Mucosa of descending colon (tissue), 3 donors: ENCODE results near the gene NUP188. TPM values are rescaled to one million over a fixed set of nuclear protein-coding genes. Genes with fewer than 3 reads are reported as not detected.

Source experiments
- ATAC-seq: fragments of 200-7000 bp; cut with Tn5 transposase; one replicate; pipeline ENCODE4 v1.9.1; 2020; ENCODE audit warnings: mild to moderate bottlenecking, moderate library complexity
- DNase-seq, 3 donors: peaks; one replicate each; pipeline ENCODE4 v3.0.0-alpha.2; 2020
- H3K36me3 ChIP-seq: fragments of 200-600 bp; one replicate; pipeline ENCODE4 v1.8.0; 2021; ENCODE audit warnings: low read depth, mild to moderate bottlenecking
- H3K4me1 ChIP-seq: fragments of 200-600 bp; one replicate; pipeline ENCODE4 v1.8.0; 2021; ENCODE audit warnings: low read depth, mild to moderate bottlenecking
- H3K4me3 ChIP-seq: fragments of 200-600 bp; one replicate; pipeline ENCODE4 v1.8.0; 2021; ENCODE audit warnings: mild to moderate bottlenecking
- H3K9me3 ChIP-seq: fragments of 200-600 bp; one replicate; pipeline ENCODE4 v1.8.0; 2021; ENCODE audit warnings: mild to moderate bottlenecking
- CTCF ChIP-seq: fragments of 200-600 bp; IDR thresholded peaks from one replicate; pipeline ENCODE4 v1.8.0; 2022; ENCODE audit warnings: antibody characterized with exemption, mild to moderate bottlenecking
- intact Hi-C, 2 donors: fragments of 100-400 bp; cut with DNase I in 1 of 2; cut with micrococcal nuclease in 1 of 2; formaldehyde crosslinking; loops; one replicate each; pipeline versions ENCODE4 v1.11.0 to v1.11.1; 2022; cut with DNase I, micrococcal nuclease
- total RNA-seq, 3 donors: library from RNA; stranded (reverse); fragmentation: NEBNext Ultra II Directional in 2 of 3; extraction: Animal tissue kit (Norgen Biotek cat#: 25700) in 2 of 3; gene quantifications; one replicate each; pipeline versions ENCODE4 v1.2.1 to v1.2.4, GENCODE V29; 2021 to 2023
- donor health status: DM: no; HTN: no; CAD: no; lungs with moderate emphysema.
- donor health status: DM: no; HTN: no; CAD: no.
- donor health status: DM: no; HTN: yes; CAD: no.

NUP188 gene
- total RNA-seq, 3 donors from 2014 or later, result 24.4 to 36.7 (median 30.4) TPM

GRCh38 chr9:128969491-128969890 is 22.0 kb downstream of the NUP188 start:
- H3K4me1 ChIP-seq, result no peaks in the 10 kb centered on the region
- DNase-seq (no peak), ATAC-seq (no peak)
- no peaks in the 10 kb centered on the region for H3K36me3 ChIP-seq
- H3K4me3 ChIP-seq, result no peak overlapping the region
- intact Hi-C loops, result no loop called here
- no peak for TF ChIP-seq CTCF
- no peaks in the 10 kb centered on the region for H3K9me3 ChIP-seq

GRCh38 chr9:128972956-128973355 is 25.5 kb downstream of the NUP188 start:
- DNase-seq (no peak), ATAC-seq (no peak)
- no peaks in the 10 kb centered on the region for H3K4me1 ChIP-seq
- TF ChIP-seq CTCF, result no peak
- intact Hi-C loops, result no loop called here
- no peaks in the 10 kb centered on the region for H3K9me3 ChIP-seq
- no peak overlapping the region for H3K4me3 ChIP-seq
- no peaks in the 10 kb centered on the region for H3K36me3 ChIP-seq

- no peaks in the 10 kb centered on the region for H3K4me1 ChIP-seq
- no peaks in the 10 kb centered on the region for H3K9me3 ChIP-seq
- ATAC-seq, result no peak
- TF ChIP-seq CTCF, result no peak
- no peak for DNase-seq
- H3K36me3 ChIP-seq, result no peaks in the 10 kb centered on the region
- H3K4me3 ChIP-seq, result no peak overlapping the region
- intact Hi-C loops, result no loop called here
Measured at GRCh38 chr9:128979111-128979510, 31.6 kb downstream of the NUP188 start.

GRCh38 chr9:128983536-128983935 is 36.0 kb downstream of the NUP188 start:
- TF ChIP-seq CTCF, result no peak
- Histone ChIP-seq H3K4me1 (no peaks in the 10 kb centered on the region), H3K4me3 (no peak overlapping the region), H3K9me3 (no peaks in the 10 kb centered on the region), H3K36me3 (no peaks in the 10 kb centered on the region)
- no peak for DNase-seq
- ATAC-seq, result no peak
- intact Hi-C loops, result no loop called here

GRCh38 chr9:128986671-128987070 is 39.2 kb downstream of the NUP188 start:
- no peak for DNase-seq
- intact Hi-C loops, result no loop called here
- H3K36me3 ChIP-seq, result peaks cover 4% of the 10 kb centered on the region

More at GRCh38 chr9:128986671-128987070, 39.2 kb downstream of the NUP188 start:
- TF ChIP-seq CTCF, result no peak
- Histone ChIP-seq H3K4me1 (no peaks in the 10 kb centered on the region), H3K4me3 (no peak overlapping the region), H3K9me3 (no peaks in the 10 kb centered on the region)
- ATAC-seq, result no peak
